Fibroblast of mammary gland (primary cell): ENCODE data around the gene TOMM7.

Source experiments
- DNase-seq: peaks from one replicate; pipeline ENCODE4 v3.0.0-alpha.2; 2010; ENCODE audit warnings: low read depth
- H3K4me3 ChIP-seq: 2 replicates; pipeline ENCODE4 v1.5.1; 2011; ENCODE audit warnings: low read depth, mild to moderate bottlenecking, low read length, moderate library complexity; ENCODE audit not compliant: control insufficient read depth
- TF ChIP-seq, protein P1 (sequence below): conservative IDR thresholded peaks from 2 replicates; pipeline ENCODE4 v1.5.1; 2011; ENCODE audit warnings: low read depth, low read length, inconsistent platforms; ENCODE audit not compliant: control insufficient read depth, insufficient read depth

The TOMM7 gene

DNA sequence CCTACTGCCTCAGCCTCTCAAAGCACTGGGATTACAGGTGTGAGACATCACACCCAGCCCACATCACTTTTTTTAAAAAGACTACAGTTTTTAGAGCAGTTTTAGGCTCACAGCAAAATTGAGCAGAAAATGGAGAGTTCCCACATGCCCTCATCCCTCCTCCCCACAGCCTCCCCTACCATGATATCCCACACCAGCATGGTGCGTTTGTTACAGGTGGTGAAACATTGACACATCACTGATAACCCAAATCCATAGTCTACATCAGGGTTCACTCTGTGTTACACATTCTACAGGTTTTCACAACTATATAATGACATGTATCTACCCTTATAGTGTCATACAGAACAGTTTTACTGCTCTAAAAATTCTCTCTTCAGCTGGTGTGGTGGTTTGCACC is 24.3 kb upstream of the TOMM7 start:
- TF ChIP-seq, protein P1, sequence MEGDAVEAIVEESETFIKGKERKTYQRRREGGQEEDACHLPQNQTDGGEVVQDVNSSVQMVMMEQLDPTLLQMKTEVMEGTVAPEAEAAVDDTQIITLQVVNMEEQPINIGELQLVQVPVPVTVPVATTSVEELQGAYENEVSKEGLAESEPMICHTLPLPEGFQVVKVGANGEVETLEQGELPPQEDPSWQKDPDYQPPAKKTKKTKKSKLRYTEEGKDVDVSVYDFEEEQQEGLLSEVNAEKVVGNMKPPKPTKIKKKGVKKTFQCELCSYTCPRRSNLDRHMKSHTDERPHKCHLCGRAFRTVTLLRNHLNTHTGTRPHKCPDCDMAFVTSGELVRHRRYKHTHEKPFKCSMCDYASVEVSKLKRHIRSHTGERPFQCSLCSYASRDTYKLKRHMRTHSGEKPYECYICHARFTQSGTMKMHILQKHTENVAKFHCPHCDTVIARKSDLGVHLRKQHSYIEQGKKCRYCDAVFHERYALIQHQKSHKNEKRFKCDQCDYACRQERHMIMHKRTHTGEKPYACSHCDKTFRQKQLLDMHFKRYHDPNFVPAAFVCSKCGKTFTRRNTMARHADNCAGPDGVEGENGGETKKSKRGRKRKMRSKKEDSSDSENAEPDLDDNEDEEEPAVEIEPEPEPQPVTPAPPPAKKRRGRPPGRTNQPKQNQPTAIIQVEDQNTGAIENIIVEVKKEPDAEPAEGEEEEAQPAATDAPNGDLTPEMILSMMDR: no peak
- DNase-seq: no peak
- H3K4me3 ChIP-seq: no peak overlapping the region

DNA sequence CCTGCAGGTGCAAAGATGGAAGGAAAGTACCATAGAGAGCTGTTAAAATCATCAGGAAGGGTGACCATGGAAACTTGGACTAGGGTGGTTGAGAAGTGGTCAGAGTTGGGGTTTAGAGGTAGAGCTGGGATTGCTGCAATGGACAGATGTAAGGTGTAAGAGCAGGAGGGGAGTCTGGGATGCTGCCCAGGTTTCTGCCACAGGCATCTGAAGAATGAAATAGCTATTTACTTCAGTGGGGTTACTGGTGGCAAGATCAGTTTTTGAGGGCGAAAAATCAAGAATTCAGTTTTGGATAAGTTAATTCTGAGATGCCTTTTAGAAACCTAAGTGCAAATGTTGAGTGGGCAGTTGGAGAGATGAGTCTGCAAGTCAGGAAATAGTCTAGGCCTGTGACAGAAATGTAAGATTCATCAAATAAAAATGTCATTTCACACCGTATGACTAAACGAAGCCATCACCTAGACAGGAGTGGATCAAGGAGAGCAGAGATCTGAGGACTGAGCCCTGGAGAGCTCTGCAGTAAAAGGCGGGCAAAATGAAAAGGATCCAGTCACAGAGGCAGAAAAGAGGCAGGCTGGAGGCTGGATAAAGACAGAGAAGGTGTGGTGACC is 22.7 kb upstream of the TOMM7 start:
- no peak for DNase-seq
- TF ChIP-seq, protein P1: no peak
- H3K4me3 ChIP-seq: no peak overlapping the region

DNA sequence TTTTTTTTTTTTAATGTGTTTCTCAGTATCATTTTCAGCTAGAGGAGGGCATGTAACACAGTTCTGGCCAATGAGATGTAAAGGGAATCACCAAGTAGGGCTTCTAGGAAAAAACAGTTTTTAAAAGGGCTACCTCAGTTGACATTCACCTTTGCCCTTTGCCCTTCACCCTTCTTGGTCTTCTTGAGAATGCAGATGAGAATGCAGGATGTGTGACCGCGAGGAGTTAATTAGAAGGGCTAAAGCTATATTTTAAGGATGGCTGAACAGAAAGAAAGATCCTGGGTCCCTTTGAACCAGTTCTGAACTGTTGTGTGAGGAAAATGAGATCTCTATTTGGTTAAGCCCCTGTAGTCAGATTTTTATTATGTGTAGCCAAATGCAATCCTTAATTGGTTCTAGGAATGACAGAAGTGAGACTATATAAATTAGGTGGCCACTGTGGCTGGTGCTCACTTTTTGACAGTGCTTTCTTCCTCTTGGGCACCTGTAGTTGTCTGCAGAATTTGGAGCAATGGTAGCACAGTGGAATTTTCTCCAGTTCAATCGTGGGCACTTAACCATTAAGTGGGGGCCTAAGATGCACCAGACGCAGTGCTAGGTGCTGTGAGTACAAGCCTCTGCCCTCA is 21.1 kb upstream of the TOMM7 start:
- no peak for DNase-seq
- TF ChIP-seq, protein P1: no peak

DNA sequence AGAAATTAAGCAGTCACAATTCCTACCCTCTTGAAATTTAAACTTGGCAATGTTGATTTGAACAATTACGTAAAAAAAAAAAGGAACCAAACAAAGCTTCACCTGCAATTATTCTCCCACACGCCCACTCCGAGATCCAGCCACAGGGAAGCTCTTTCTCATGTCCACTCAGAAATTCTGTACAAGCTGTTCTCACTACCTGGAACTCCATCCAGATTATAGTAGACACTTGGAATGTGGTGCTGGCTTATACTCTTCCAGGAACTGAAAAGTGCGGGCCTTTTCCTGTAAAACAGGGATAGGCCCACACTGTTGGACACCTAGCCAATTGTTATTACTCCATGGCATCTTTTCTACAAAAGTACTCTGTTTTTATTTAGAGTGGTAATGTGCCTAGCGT is 20.3 kb upstream of the TOMM7 start:
- no peak overlapping the region for H3K4me3 ChIP-seq
- TF ChIP-seq, protein P1: no peak
- DNase-seq: no peak

More for the DNA sequence above, 21.1 kb upstream of the TOMM7 start:
- no peak overlapping the region for H3K4me3 ChIP-seq

DNA sequence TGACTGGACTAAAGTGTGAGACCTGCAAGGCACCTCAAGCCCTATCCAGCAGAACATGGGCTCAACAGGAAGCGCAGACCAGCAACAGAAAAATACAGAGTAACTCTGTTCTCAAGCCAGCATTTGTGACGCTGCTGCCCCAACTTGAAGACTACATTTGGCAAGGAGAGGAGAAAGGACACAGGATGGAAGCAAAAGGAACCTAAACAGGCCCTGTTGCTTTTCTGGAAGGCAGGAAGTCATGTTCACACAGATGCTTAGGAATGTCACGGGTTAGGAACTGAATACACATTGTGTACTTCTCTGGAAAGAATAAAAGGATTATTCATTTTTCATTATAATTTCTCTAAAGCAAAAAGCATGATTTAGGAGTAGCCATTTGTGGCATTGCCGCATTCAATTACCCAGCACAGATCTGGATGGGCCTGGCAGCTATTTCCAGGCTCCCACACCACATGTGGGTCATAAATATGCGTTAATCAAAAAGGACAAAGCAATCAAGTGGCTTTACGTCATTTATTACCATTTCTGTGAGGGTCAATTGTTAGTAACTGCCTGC is 19.8 kb upstream of the TOMM7 start:
- DNase-seq: peak; percentile 21
- TF ChIP-seq, protein P1: no peak
- no peak overlapping the region for H3K4me3 ChIP-seq

DNA sequence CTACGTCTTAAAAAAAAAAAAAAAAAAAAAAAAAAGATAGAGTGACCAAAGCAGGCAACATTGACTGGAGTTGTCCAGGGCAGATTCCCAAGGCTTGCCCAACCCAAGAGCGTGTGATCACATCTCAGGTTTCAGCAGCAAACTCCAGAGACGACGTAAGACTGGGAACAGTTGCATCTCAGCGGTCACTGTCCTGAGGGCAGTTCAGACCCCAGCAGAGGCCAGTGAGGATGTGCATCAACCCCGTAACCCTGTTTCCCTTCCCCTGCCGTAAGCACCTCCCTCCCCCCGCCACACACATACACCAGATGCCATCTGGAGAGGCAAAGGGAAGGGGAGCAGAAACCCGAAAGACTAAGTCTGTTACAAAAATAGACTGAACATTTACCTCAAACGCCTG is 19.3 kb upstream of the TOMM7 start:
- no peak overlapping the region for H3K4me3 ChIP-seq
- DNase-seq: peak; percentile 77
- TF ChIP-seq, protein P1: no peak
